OCI-M2 (cell line): Measurements from ENCODE around the gene SLX4IP.
A peak's percentile ranks its signal among the peaks of the same experiment; 100 is the strongest.

ENCODE experiments used
- DNase-seq: peaks from one replicate; lab custom pipeline; 2025; ENCODE audit not compliant: unreplicated experiment; lab: John Stamatoyannopoulos, UW

The SLX4IP gene

GRCh38 chr20:10673176-10673841 is 238.2 kb downstream of the SLX4IP start:
- no peak for DNase-seq

DNA sequence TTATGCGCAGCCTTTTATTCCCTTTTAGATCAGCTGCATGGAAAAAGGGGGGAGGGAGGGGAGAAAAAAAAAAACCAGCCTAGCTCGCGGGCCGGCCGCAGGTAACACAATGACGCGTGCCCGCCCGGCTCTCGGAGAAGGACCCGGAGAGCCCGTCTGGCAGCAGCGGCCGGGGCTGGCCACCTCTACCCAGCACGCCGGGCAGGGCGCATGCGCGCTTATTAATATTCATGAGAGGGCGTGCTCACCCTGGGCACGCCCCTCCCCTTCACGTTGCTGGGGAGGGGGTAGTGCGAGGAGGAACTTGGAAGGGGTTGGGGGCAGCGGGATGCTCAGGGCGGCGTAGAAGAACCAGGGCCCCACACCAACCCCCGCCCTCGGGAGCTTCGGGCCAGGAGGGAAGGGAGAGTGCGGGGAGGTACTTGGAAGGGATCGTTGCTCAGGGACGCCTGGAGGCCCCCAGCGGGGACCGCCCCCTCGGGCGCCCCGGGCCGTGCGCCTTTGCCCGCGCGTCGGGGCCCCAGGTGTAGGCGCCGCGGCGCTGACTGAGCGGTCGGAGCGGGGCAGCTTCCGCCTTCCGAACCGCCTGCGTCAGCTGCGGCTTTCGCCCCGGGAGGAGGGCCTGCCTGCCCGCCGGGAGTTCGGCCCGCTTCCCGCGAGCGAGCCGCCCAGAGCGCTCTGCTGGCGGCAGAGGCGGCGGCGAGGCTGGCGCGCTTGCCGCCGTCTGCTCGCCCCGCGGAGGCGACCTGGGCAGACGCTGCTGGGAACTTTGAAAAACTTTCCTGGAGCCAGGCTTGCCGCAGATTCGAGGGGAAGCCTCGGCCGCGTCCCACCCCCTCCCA is 239.0 kb downstream of the SLX4IP start, which contains the start of gene JAG1:
JAG1 (minus strand) TSS at position 158 of the 842 bp plus-strand sequence. CDS start 469 bp downstream, outside the sequence.
- peak; percentile 31 for DNase-seq

GRCh38 chr20:10674684-10675449 is 239.8 kb downstream of the SLX4IP start:
- no peak for DNase-seq

GRCh38 chr20:10675450-10675848 is 240.3 kb downstream of the SLX4IP start:
- DNase-seq, result no peak

DNA sequence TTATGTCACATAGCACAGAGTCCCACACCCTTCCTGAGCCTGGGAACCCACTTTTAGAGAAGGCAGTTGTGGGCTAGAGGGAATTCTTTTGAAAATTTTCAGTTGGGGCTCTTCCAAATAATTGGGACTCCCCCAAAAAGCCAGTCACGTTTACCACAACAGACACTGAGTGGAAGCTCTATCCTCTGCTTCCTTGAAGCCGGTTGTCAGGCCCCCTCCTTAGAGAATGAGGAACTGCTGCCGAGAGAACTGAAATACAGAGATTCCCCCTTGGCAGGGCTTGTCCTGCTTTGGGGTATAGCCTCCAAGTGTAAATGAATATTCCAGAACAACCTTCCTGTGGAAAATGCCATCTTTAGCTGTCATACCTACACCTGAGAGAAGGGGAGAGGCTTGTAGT is 241.4 kb downstream of the SLX4IP start:
- no peak for DNase-seq
